Putamen (tissue), 1 donor: ENCODE data around the gene ZNFX1.

Experiments
- DNase-seq: peaks from one replicate; pipeline ENCODE4 v3.0.0-alpha.2; 2016; ENCODE audit warnings: low spot score

ZNFX1 gene

DNA sequence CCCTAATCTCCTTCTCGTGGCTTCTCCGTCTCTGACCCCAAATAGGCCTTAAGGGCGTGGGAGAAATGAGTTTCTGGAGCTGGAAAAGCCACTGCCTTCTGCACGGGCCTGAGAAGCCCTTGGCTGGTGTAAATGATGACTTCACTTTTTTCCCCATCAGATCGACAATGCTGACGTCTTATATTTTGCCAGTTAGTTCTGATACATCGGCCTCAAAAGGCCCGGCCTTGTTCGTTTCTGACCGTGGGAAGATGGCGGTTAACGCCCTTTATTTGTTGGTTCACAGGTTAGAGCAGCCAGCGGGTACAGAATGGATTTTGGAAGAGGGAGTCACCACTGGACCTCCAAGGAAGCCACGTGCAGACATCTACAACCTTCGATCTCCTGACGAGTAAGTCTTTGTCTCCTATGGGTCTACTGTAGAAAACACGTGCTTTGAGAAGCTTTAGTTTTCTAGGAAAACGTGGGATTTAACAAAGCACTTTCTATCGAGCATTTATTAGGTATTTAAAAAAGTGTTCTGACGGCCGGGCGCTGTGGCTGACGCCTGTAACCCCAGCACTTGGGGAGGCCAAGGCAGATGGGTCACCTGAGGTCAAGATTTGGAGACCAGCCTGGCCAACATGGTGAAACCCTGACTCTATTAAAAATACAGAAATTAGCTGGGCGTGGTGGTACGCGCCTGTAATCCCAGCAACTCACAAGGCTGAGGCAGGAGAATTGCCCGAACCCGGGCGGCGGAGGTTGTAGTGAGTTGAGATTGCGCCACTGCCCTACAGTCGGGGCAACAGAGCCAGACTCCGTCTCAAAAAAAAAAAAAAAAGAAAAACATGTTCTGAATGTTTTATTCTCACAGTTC is 1.2 kb upstream of the ZNFX1 start:
- no peak for DNase-seq

- DNase-seq, result no peak
Observed at GRCh38 chr20:49277786-49278035, 146 bp downstream of the ZNFX1 start.

- DNase-seq, result no peak
Observed at GRCh38 chr20:49276961-49277785, 684 bp downstream of the ZNFX1 start.

GRCh38 chr20:49276161-49276960 is 1.5 kb downstream of the ZNFX1 start:
- DNase-seq, result peak; percentile 21

DNA sequence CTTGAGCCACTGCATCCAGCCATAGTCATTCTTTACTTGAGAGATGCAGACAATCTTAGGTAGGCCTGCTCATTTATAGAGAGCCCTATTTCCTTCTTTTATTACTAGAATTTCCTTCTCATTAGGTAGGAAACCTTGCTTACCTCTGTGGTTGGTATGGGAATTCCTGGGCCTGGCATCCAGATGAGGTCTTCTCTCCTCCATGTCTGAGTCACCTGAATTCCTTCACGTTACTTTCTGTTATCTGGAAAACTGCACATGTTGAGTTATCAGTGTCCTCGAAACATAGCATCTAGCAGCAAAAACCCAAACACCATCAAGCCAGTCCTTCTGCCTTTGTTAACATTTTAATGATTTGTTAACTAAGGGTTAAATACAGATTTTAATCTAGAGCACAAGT is 2.2 kb downstream of the ZNFX1 start:
- no peak for DNase-seq

DNA sequence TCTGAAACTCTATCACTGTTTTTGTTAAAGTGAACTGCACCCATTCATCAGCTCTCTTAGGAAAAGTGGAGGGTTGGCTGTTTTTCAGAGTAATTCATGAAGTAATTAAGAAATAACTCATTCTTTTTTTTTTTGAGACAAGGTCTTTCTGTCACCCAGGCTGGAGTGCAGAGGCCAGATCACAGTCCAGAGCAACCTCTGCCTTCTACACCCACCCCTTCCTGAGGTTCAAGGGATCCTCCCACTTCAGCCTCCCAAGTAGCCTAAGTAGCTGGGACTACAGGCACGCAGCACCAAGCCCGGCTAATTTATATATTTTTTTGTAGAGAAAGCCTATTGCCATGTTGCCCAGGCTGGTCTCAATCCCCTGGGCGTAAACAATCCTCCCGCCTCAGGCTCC is 2.6 kb downstream of the ZNFX1 start:
- DNase-seq, result no peak

- no peak for DNase-seq
Observed at GRCh38 chr20:49273696-49274277, 4.1 kb downstream of the ZNFX1 start.

GRCh38 chr20:49272654-49273053 is 5.2 kb downstream of the ZNFX1 start:
- DNase-seq, result no peak

DNA sequence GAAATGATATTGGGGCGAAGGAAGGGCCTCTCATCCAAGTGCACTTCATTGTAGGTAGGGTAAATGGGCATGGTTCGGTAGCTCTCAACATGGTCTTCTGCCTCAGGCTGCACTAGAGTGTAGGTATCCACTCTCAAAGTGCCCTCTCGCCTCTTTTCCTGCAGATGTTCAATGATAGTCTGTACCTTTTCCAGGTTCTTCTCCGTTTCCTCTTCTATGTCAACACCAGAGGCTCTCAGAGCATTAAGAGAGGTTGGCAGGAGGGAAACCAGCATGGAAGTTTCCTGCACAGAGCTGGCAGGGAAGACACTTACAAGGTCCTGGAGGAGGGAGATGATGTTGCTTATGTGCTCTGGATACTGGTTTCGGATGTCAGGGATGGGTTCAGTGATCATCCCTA is 7.1 kb downstream of the ZNFX1 start:
- DNase-seq, result no peak

GRCh38 chr20:49270177-49270576 is 7.7 kb downstream of the ZNFX1 start:
- DNase-seq, result no peak

GRCh38 chr20:49268600-49269365 is 9.1 kb downstream of the ZNFX1 start:
- DNase-seq, result no peak

- no peak for DNase-seq
Observed at GRCh38 chr20:49267327-49267726, 10.5 kb downstream of the ZNFX1 start.

DNA sequence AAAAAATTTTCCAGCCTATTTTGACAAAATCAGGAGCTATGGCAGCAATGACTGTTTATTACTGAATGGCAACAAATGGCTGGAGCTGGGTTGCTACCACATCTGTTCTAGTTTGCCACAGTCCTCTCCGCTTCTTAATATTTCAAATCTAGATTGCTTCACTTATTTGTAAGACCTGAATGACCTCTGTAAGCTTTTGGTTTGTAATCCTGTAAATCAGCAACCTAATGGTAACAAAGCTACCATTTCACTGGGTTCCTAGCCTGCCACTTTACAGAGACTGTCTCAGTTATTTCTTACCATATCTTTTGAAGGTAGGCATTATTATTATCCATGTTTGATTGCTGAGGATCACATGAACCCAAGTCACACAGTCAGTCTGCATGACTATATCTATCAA is 15.4 kb downstream of the ZNFX1 start:
- DNase-seq, result no peak

DNA sequence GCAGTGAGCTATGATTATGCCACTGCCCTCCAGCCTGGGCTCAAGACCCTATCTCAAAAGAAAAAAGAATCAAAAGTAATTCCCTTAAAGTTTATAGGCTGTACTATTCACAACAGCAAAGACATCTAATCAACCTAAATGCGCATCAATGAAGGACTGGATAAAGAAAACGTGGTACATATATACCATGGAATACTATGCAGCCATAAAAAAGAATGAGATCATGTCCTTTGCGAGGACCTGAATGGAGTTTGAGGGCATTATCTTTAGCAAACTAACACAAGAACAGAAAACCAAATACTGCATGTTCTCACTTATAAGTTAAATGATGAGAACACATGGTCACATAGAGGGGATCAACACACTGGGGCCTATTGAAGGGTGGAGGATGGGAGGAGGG is 16.7 kb downstream of the ZNFX1 start:
- no peak for DNase-seq

DNA sequence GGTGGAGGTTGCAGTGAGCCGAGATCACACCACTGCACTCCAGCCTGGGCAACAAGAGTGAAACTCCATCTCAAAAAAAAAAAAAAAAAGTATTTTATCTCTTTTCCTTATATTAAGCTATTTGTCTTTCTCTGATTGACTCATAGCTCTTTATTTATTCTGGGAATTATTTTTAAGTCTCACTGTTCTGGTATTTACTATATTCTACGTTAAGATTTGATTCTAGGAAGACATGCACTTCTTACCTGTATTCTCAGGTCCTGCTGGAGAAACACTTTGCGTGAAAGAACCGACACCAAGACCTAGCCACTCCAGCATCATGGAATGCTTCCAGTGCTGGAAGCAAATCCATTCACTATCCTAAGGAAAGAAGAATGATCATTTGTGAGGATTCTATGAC is 17.6 kb downstream of the ZNFX1 start:
- no peak for DNase-seq

DNA sequence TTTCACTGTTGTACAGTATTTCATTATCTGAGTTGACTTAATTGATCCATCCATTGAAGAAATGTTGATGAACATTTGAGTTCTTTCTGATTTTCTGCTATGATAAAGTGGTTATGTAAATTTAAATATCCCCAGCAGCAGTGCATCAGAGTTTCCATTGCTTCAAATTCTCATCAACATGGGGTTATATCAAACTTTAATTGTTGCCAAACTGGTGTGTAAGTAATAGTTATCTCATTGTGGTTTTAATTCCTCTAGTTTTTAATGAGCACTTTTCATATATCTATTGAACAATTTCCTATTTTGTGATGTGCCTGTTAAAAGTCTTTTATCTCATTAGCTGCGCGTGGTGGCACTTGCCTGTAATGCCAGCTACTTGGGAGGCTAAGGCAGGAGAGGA is 18.1 kb downstream of the ZNFX1 start:
- DNase-seq, result no peak

DNA sequence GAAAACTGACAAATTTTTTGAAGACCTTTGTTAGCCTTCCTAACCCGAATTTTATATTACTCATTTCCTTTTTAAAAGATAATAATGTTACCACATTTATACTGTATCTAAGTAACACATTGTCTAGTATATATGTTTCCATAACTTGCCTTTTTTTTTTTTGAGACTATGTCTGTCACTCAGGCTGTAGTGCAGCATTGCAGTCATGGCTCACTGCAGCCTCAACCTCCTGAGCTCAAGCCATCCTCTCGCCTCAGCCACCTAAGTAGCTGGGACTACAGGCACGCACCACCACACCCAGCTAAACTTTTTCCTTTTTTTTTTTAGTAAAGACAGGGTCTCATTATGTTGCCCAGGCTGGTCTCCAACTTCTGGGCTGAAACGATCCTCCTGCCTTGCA is 18.6 kb downstream of the ZNFX1 start:
- DNase-seq, result no peak

DNA sequence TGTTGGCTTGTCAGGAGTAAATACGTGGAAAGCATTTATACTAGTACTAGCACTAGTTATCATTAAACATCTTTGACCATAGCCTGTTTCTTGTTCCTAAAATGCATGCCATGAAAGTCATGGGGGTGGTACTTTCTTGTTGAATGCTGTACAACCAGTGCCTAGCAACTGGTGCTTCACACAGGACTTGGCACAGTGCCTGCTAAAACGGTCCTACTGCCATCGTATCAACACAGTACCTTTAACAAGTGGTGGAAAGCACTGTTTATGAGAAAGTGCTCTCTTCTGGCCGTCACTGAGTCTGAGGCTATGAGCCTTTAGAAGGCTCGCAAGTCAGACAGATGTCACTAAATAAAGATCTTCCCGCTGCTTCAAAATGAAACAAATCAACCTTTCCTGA is 21.6 kb downstream of the ZNFX1 start:
- no peak for DNase-seq

DNA sequence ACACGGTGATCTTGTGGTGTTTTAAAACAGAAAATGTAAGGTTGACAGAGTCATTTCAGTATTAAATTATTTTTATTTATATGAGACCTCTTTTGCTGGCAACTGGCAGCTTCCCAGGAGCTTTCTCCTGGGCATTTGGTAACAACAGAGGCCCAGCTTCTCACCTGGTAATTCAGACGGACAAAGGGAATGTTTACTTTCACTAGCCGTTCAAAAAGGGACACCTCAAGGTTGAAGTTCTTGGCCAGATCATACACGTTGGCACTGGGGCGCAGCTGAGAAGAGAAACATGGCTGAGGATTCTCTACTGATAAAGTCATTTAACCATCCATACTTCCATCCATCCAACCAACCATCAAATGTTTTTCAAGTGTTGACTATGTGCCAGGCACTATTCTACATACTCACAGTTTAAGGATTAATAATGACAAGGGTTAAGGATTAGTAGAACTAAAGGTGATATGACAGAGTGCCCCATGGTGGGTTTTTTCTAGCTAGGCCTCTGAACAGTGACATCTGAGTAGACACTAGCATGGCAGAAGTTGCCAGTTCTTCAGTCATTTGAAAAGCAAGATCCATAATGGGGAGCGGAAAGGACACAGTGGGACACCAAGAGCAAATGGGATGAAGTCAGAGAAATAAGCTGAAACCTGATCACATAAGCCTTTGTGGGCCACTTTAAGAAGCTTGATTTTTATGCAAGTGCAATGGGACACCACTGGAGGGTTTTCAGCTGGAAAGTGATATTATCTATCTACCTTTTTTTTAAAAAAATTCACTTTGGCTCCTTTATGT is 25.1 kb downstream of the ZNFX1 start:
- DNase-seq, result no peak

DNA sequence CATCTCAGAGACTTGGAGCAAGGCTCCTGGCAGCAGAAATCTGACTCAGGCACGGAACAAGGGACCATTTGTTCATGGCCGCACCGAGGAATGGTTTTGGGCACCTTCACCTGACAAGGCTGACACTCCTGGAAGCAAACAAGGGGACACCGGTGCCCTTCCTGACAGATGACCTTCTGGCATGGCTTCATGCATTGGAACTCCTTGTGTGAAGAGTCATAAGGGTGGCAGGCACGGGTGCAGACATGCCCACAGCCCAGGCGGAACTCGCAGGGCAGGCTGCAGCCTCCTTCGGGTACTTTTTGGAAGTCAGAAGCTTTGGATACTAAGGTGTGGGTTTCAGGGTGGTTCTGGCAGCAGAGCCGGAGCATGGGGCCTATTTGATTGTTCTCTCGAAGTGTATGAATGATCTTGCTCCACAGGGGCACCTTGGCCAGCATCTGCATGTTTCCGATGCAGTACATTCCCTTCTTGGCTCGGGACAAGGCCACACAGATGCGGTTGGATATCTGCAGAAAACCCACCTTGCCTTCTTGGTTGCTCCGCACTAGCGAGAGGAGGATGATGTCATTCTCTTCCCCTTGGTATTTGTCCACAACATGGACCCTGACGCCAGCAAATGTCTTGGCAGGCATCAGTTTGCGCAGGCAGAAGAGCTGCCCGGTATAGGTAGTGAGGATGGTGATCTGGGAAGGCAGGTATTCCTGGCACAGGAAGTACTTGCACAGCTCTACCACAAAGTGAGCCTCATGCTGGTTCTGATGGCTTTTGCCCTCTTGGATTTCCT is 28.8 kb downstream of the ZNFX1 start:
- DNase-seq, result no peak
